DND-41 (cell line): ENCODE data around the gene ITGB5.

Experiments used
- CTCF ChIP-seq: IDR thresholded peaks from 2 replicates; pipeline ENCODE4 v1.5.1; 2012; ENCODE audit warnings: borderline replicate concordance, low read length, moderate library complexity, mild to moderate bottlenecking; ENCODE audit not compliant: poor library complexity, severe bottlenecking; ENCODE audit errors: extremely low read depth
- EZH2 ChIP-seq: IDR thresholded peaks from 3 replicates; pipeline ENCODE4 v1.6.1; 2012; ENCODE audit warnings: borderline replicate concordance, low read depth, mild to moderate bottlenecking, moderate library complexity, low read length, inconsistent platforms; ENCODE audit not compliant: severe bottlenecking

- TF ChIP-seq CTCF = no peak
- TF ChIP-seq EZH2 = no peak
Measured at GRCh38 chr3:124774327-124774718, 112.8 kb downstream of the ITGB5 start.
